Spleen (tissue), 11 donors: ENCODE data around the gene DNAJA2. TPM values are rescaled to one million over a fixed set of nuclear protein-coding genes. Genes with fewer than 3 reads are reported as not detected.

Experiments used
- DNase-seq: peaks from one replicate; pipeline ENCODE4 v3.0.0-alpha.2; 2020
- H3K27ac ChIP-seq, 8 donors: fragments of 200-600 bp; sonication (generic) in 7 of 8; 1 replicate in 4 of 8; 2 replicates in 4 of 8; pipeline versions ENCODE4 v1.5.0 to v1.8.0; 2016 to 2021; ENCODE audit warnings: inconsistent platforms in 4 of 8, mild to moderate bottlenecking in 4 of 8, moderate library complexity in 1 of 8
- H3K27me3 ChIP-seq, 7 donors: fragments of 200-600 bp; sonication (generic) in 6 of 7; replicated peaks in 1 of 7; 1 replicate in 4 of 7; 2 replicates in 3 of 7; pipeline versions ENCODE4 v1.5.0 to v1.8.0; 2016 to 2021; ENCODE audit warnings: inconsistent platforms in 3 of 7, mild to moderate bottlenecking in 1 of 7
- H3K36me3 ChIP-seq, 6 donors: fragments of 200-600 bp; sonication (generic) in 5 of 6; 1 replicate in 4 of 6; 2 replicates in 2 of 6; pipeline versions ENCODE4 v1.5.0 to v1.8.0; 2016 to 2021; ENCODE audit warnings: inconsistent platforms in 2 of 6
- H3K4me1 ChIP-seq, 6 donors: fragments of 200-600 bp; sonication (generic) in 5 of 6; 1 replicate in 3 of 6; 2 replicates in 3 of 6; pipeline versions ENCODE4 v1.5.0 to v1.8.0; 2016 to 2021; ENCODE audit warnings: inconsistent platforms in 3 of 6
- H3K4me3 ChIP-seq, 8 donors: fragments of 200-600 bp; sonication (generic) in 7 of 8; 1 replicate in 4 of 8; 2 replicates in 4 of 8; pipeline versions ENCODE4 v1.5.0 to v1.8.0; 2016 to 2021; ENCODE audit warnings: inconsistent platforms in 4 of 8, mild to moderate bottlenecking in 4 of 8, moderate library complexity in 2 of 8
- H3K9me3 ChIP-seq, 8 donors: fragments of 200-600 bp; sonication (generic) in 7 of 8; 1 replicate in 4 of 8; 2 replicates in 4 of 8; pipeline versions ENCODE4 v1.5.0 to v1.8.0; 2016 to 2021; ENCODE audit warnings: inconsistent platforms in 4 of 8
- CTCF ChIP-seq, 11 experiments: fragments of 200-600 bp in 7 of 11; fragments of 450-650 bp in 4 of 11; sonication (generic) in 4 of 11; IDR thresholded peaks in 8 of 11; conservative IDR thresholded peaks in 3 of 11; 1 replicate in 7 of 11; 2 replicates in 4 of 11; pipeline versions ENCODE4 v1.4.0 to v1.8.0; 2016 to 2021; ENCODE audit warnings: antibody characterized with exemption in 11 of 11, inconsistent platforms in 4 of 11, mild to moderate bottlenecking in 1 of 11
- POLR2A ChIP-seq, 3 donors: fragments of 450-650 bp; IDR thresholded peaks; one replicate each; pipeline ENCODE4 v1.5.1; 2017; ENCODE audit warnings: antibody characterized with exemption in 3 of 3, mild to moderate bottlenecking in 1 of 3
- POLR2AphosphoS5 ChIP-seq, 3 donors: sonication (generic); formaldehyde crosslinking; IDR thresholded peaks; one replicate each; pipeline ENCODE4 v1.5.1; 2017; ENCODE audit warnings: antibody characterized with exemption in 3 of 3
- WGBS, 5 donors: extraction: QIAGEN DNeasy Blood & Tissue Kit in 3 of 5; methylation state at CpG; one replicate each; pipeline versions ENCODE4 v1.1.5 to v1.1.7; 2013 to 2018; 5-methylcytosine and 5-hydroxymethylcytosine counted together
- intact Hi-C: fragments of 100-400 bp; cut with DNase I; formaldehyde crosslinking; loops from one replicate; pipeline ENCODE4 v1.15.0; 2023; ENCODE audit warnings: low total_unique reads
- polyA plus RNA-seq, 3 donors: library from polyadenylated mRNA; stranded (reverse); fragments of 200-250 nt; gene quantifications; one replicate each; pipeline ENCODE4 v1.2.1, GENCODE V29; 2013
- total RNA-seq, 7 donors: library from RNA; depleted of rRNA in 3 of 7; stranded (reverse); fragments of >200 nt in 3 of 7; fragmentation: NEBNext Ultra II Directional in 4 of 7; extraction: Animal tissue kit (Norgen Biotek cat#: 25700) in 4 of 7; gene quantifications; one replicate each; pipeline versions ENCODE4 v1.1.0 to v1.2.1, GENCODE V29; 2016 to 2021
- donor health status: healthy with polysubstance abuse.
- donor health status: DM: no; HTN: no; CAD: no; lungs with moderate emphysema.
- donor health status: DM: no; HTN: no; CAD: no.
- donor health status: Bipolar disorder and iron deficiency.
- donor health status: healthy.
- donor health status: DM: no; HTN: no; CAD: no.
- donor health status: DM: yes; HTN: yes; CAD: no.

Gene DNAJA2
- total and polyA plus RNA-seq, 10 donors, result 25.0 to 61.5 (median 50.4) TPM

- Histone ChIP-seq H3K4me1 (peaks cover 0 to 46% (median 9%) of the 10 kb centered on the region in 6 donors), H3K4me3 (peak overlapping the region in 1 of 8 donors; percentile 27), H3K27me3 (no peaks in the 10 kb centered on the region), H3K27ac (peak overlapping the region in 4 of 8 donors; percentile 18 to 65 (median 45)), H3K9me3 (no peaks in the 10 kb centered on the region), H3K36me3 (peaks cover 0 to 25% (median 9%) of the 10 kb centered on the region in 6 donors)
- 59 to 75% (median 65%) methylated on average over 21 of the region's 21 CpGs for WGBS, 5 donors
- TF ChIP-seq POLR2A (IDR thresholded peaks at IDR 0.05) (no peak), POLR2AphosphoS5 (IDR thresholded peaks at IDR 0.05) (peak in 1 of 3 donors; percentile 45), CTCF (IDR thresholded peaks at IDR 0.05 in 8 of 11, conservative IDR thresholded peaks at IDR 0.05 in 3 of 11) (peak in 4 of 11 experiments; percentile 19 to 40 (median 24))
- DNase-seq, result no peak
- intact Hi-C loops, result no loop called here
Measured at GRCh38 chr16:46918905-46919792, 54.3 kb downstream of the DNAJA2 start.

- Histone ChIP-seq H3K4me1 (peaks cover 0 to 54% (median 9%) of the 10 kb centered on the region in 6 donors), H3K9me3 (no peaks in the 10 kb centered on the region), H3K36me3 (peaks cover 0 to 18% (median 3%) of the 10 kb centered on the region in 6 donors), H3K27me3 (no peaks in the 10 kb centered on the region), H3K27ac (peak overlapping the region in 4 of 8 donors; percentile 18 to 65 (median 45)), H3K4me3 (no peak overlapping the region)
- WGBS, 5 donors, result 82 to 91% (median 89%) methylated on average over 10 to 11 of the region's 11 CpGs
- no peak for DNase-seq
- intact Hi-C loops, result no loop called here
- TF ChIP-seq POLR2AphosphoS5 (IDR thresholded peaks at IDR 0.05), result no peak
- no peak for TF ChIP-seq CTCF (IDR thresholded peaks at IDR 0.05 in 8 of 11, conservative IDR thresholded peaks at IDR 0.05 in 3 of 11)
- no peak for TF ChIP-seq POLR2A (IDR thresholded peaks at IDR 0.05)
Measured at GRCh38 chr16:46918400-46918799, 55.1 kb downstream of the DNAJA2 start.

- peaks cover 0 to 4% (median 0%) of the 10 kb centered on the region in 6 donors for H3K36me3 ChIP-seq
- no peaks in the 10 kb centered on the region for H3K9me3 ChIP-seq
- 92 to 100% (median 96%) methylated on average over 3 of the region's 3 CpGs for WGBS, 5 donors
- intact Hi-C loops, result no loop called here
- no peak overlapping the region for H3K4me3 ChIP-seq
- TF ChIP-seq CTCF (IDR thresholded peaks at IDR 0.05 in 8 of 11, conservative IDR thresholded peaks at IDR 0.05 in 3 of 11), result no peak
- no peak for TF ChIP-seq POLR2A (IDR thresholded peaks at IDR 0.05)
- TF ChIP-seq POLR2AphosphoS5 (IDR thresholded peaks at IDR 0.05), result no peak
- H3K27ac ChIP-seq, result peak overlapping the region in 4 of 8 donors; percentile 44 to 66 (median 54)
- peaks cover 0 to 68% (median 9%) of the 10 kb centered on the region in 6 donors for H3K4me1 ChIP-seq
- H3K27me3 ChIP-seq, result no peaks in the 10 kb centered on the region
- no peak for DNase-seq
Measured at GRCh38 chr16:46916980-46917379, 56.5 kb downstream of the DNAJA2 start.

GRCh38 chr16:46915483-46916025 lies 57.9 kb downstream of the DNAJA2 start:
- Histone ChIP-seq H3K9me3 (no peaks in the 10 kb centered on the region), H3K4me1 (peaks cover 0 to 81% (median 13%) of the 10 kb centered on the region in 6 donors)
- 94 to 98% (median 94%) methylated on average over 2 of the region's 2 CpGs for WGBS, 5 donors

More at GRCh38 chr16:46915483-46916025, 57.9 kb downstream of the DNAJA2 start:
- no peaks in the 10 kb centered on the region for H3K27me3 ChIP-seq
- intact Hi-C loops, result no loop called here
- H3K27ac ChIP-seq, result peak overlapping the region in 4 of 8 donors; percentile 15 to 51 (median 48)
- no peaks in the 10 kb centered on the region for H3K36me3 ChIP-seq
- H3K4me3 ChIP-seq, result no peak overlapping the region
- no peak for DNase-seq
- TF ChIP-seq CTCF (IDR thresholded peaks at IDR 0.05 in 8 of 11, conservative IDR thresholded peaks at IDR 0.05 in 3 of 11), result no peak
- TF ChIP-seq POLR2A (IDR thresholded peaks at IDR 0.05), result no peak
- no peak for TF ChIP-seq POLR2AphosphoS5 (IDR thresholded peaks at IDR 0.05)
